Retina (tissue), 1 donor: ENCODE measurements around the gene AP3B1.
"Not testable (repeated sequence)": the region's sequence is repeated elsewhere in the genome, so short reads cannot be mapped to it uniquely, and the experiment has no call there.

Experiments used
- DNase-seq: peaks from one replicate; pipeline ENCODE4 v3.0.0-alpha.2; 2016

Gene AP3B1

DNA sequence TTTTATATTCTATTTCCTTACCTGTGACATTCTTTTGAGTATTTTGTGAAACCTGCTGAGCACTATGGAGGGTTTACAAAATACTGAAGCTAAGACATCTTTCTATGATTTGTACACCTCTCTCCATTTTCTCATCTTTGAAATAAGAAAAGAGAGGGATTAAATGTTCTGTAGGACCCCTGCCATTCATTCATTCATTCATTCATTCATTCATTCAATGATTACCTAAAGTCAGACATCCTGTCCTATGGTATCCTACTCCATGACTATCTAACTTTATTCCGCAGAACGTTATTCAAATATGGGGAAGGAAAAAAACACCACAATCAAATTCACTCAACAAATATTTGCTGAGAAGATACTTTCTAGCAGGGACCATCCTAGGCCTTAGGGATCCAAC is 51.4 kb downstream of the AP3B1 start:
- no peak for DNase-seq

GRCh38 chr5:78242001-78242400 is 52.5 kb downstream of the AP3B1 start:
- DNase-seq, result no peak

DNA sequence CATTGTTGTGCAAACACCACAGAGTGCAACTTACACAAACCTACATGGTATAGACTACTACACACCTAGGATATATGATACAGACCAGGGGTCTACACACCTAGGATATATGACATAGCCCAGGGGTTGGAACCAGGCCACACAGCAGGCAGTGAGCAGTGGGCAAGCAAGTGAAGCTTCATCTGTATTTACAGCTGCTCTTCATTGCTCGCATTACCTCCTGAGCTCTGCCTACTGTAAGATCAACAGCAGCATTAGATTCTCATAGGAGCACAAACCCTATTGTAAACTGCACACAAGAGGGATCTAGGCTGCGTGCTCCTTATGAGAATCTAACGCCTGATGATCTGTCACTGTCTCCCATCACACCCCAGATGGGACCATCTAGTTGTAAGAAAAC is 56.6 kb downstream of the AP3B1 start:
- no peak for DNase-seq

DNA sequence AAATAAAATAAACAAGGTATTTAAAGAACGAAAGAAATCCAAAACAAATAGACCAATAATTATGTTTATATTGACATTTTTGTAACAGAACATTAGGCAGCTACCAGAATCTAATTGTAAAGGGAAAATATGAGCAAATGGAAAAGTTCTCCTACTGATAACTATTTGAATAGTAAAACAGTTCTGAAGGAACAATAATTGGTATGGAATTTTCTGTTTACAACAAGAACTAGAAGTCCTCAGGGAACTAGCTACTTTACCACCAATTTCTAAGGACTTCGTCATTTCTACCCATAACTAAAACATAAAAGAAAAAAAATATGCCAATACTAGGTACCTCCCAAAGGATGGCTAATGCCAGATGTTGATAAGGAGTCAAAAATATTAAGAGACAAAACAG is 58.5 kb downstream of the AP3B1 start:
- no peak for DNase-seq

DNA sequence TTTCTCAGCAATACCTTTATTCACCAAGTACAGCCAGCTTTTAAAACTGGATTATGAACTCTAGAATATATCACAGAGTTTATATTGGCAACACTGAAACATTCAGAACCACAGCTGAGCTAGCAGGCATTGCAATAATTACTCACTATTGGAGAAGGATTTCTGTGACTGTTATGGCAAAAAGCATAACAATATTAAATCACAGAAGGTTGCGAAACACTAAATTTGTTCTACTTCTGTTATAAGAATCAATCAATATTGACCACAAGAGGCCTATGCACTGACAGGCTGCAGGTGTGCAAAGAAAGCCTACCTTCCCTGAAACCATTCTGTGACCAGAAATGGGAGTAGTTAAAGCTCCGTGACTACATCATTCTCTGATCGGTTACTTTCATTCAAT is 59.2 kb downstream of the AP3B1 start:
- no peak for DNase-seq

DNA sequence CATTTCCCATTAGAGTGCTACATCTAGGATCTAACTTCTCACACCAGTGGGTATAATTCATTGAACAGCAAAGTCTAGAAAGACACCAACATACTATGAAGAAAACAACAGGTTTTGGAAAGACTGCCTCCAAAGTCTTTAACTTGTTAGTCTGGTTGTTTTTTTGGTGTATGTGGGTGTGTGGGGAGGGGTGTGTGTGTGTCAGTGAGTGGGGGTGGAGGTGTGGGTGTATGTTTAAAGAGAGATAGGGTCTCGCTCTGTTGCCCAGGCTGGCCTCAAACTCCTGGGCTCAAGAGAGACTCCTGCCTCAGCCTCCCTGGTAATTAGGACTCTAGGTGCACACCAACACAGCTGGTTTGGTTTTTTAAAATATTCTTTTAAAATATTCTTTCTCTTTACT is 59.7 kb downstream of the AP3B1 start:
- no peak for DNase-seq

- no peak for DNase-seq
Observed at GRCh38 chr5:78232163-78232562, 62.3 kb downstream of the AP3B1 start.

DNA sequence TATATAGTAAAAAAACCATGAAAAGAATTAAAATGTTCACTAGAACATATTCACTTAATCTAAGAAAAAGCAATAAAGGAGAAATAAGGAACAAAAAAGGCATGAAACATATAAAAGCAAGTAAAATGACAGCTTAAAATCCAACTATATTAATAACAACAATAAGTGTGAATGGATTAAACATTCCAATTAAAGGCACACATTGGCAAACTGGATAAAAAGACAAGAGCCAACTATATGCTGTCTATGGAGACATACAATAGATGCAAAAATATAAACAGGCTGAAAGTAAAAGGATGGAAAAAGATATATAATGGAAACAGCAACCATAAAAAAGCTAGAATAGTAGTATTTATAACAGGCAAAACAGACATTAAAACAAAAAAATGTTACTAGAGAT is 70.1 kb downstream of the AP3B1 start:
- no peak for DNase-seq

DNA sequence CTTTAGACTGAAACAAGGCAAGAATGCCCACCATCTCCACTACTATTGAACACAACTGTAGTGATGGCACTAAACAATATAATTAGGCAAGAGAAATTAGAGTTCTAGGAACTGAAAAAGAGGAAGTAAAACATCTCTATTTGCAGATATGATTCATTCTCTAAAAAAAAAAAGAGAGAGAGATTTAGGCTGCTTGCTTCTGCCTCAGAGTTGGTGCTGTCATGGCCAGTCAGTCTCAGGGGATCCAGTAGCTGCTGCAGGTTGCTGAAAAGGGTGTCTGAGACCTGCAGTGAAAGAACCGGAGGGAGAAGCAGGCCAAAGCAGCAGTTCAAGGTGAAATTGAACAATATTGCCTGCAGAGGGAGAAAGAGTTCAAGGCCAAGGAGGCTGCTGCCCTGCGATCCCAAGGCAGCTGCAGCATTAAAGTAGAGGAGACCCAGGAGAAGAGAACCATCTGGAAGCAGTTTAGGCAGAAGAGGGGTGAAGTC is 72.5 kb downstream of the AP3B1 start:
- no peak for DNase-seq

DNA sequence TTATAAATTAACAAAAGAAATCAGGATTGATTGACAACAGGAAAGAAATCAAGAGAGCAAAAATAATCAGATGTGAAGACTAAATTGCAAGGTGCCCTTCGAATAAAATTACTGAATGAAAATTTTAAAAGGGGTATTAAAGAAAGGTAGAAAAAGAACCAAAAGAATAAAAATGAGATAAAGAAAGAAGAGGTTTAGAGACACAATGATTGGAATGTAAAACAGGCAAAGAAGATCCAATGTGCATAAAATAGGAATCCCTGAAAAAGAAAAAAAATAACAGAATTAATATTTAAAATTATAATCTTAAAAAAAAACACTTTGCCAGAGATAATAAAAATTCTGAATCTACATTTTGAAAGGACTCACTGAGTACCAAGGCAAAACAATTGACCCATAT is 73.0 kb downstream of the AP3B1 start:
- DNase-seq, result no peak

DNA sequence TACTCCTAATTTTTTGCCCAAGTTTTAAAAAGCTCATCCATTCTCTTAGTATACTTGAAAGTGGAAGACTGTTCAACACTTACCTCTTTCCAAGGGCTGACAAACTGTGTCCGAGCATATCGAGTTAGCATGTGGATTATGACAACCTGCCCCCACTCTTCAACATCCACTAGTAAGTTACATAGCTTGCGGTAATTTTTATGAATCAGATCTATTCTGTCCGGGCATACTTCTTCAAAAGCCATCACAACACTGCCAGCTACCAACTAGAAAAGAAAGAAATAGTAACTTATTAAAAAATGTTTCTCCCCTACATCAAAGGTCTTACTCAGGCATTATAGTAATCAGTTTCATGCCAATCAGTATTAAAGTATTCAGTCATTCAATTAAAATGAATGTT is 78.5 kb downstream of the AP3B1 start:
- DNase-seq, result no peak

- no peak for DNase-seq
Observed at GRCh38 chr5:78215565-78215964, 78.9 kb downstream of the AP3B1 start.

DNA sequence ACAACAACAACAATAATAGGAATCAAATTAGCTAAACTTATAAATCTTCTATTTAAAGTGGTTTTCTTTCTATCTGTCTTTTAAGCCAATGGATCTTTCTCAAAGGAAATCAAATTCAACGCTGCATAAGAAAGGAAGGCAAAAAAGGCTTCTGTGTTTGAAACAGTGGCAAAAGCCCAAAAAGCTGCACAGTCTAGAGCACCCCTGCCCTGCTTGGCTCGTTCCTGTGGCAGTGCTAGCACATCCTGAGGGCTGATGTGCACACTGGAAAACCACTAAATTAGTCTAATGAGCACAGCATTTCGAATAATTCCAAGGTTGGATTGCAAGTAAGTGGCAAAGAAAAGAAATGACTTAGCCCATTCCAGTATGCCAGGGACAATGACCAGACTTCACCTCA is 80.7 kb downstream of the AP3B1 start:
- no peak for DNase-seq

GRCh38 chr5:78211052-78211451 is 83.4 kb downstream of the AP3B1 start:
- DNase-seq, result no peak

DNA sequence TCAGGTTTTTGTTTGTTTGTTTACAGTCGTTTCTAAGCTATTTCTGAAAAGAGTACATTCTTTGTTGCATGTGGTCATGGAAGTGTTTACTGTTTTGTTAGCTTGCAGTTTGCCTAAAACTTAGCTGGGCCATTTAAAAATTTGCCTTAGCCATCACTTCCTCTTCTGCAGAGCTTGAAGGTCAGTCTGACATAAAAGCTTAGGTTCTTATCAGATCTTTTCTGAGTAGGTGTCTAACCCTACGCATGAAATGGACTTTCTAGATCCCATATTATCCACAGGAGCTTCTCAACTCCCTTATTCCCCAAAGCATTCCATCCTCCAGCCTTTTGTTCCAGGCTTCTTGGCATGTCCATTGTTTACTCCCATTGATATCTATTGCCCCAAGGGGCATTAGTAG is 90.3 kb downstream of the AP3B1 start:
- no peak for DNase-seq

DNA sequence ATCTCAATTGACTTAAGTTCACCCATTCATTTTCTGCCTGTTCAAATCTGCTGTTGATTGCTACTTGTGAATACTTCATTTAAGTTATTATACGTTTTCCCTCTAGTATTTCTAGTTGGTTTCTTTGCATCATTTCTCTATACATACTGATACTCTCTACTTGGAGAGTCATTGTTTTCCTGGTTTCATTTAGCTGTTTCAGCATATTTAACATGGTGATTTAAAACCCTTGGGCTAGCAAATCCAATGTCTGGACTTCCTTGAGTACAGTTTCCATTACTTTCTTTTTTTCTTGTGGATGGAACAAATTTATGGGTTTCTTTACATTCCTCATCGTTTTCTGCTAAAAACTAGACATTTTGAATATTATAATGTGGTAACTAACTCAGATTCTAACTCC is 90.7 kb downstream of the AP3B1 start:
- DNase-seq, result no peak

- DNase-seq, result no peak
Observed at GRCh38 chr5:78190402-78190801, 104.1 kb downstream of the AP3B1 start.

- DNase-seq, result not testable (repeated sequence)
Observed at GRCh38 chr5:78188681-78189080, 105.8 kb downstream of the AP3B1 start.

DNA sequence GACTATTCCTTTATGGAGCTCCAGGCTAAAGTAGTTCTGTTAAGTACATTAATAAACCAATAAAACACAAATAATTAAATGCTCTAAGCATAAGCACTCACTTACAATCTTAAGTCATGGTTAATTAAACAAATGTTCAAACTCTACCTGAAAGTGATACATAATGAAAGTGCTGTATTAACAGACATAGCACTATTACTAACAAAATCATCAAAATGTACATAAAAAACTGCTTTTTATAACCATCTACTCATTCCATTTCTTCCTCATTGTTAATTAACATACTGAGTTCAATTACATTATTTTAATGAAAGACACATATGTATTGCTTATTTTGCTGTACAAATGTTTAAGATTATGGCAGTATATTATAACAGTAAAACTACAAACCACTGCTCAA is 107.3 kb downstream of the AP3B1 start:
- DNase-seq, result no peak

DNA sequence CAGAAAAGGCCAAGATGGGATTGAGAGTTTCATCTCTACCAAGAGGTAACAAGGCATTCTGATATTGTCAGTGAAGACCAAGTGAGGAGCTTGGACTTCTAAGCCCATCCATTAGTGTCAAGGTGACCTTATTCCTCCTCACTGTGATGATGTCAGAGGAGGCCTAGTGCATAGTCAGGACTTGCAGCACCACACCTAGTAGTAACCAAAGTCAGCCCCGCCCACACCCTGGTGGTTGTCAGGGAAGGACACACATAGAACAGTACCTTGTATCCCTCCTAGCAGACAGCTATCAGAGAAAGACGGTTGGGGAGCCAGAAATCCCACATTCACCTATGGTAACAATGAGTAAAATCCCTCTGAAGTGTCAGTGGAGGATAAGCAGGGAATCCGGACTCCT is 111.7 kb downstream of the AP3B1 start:
- no peak for DNase-seq

- no peak for DNase-seq
Observed at GRCh38 chr5:78178356-78178755, 116.1 kb downstream of the AP3B1 start.

DNA sequence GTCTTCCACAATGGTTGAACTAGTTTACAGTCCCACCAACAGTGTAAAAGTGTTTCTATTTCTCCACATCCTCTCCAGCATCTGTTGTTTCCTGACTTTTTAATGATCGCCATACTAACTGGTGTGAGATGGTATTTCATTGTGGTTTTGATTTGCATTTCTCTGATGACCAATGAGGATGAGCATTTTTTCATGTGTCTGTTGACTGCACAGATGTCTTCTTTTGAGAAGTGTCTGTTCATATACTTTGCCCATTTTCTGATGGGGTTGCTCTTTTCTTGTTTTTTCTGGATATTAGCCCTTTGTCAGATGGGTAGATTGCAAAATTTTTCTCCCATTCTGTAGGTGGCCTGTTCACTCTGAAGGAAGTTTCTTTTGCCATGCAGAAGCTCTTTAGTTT is 124.2 kb downstream of the AP3B1 start:
- DNase-seq, result not testable (repeated sequence)

GRCh38 chr5:78162253-78162862 is 132.1 kb downstream of the AP3B1 start:
- peak; percentile 16 for DNase-seq

DNA sequence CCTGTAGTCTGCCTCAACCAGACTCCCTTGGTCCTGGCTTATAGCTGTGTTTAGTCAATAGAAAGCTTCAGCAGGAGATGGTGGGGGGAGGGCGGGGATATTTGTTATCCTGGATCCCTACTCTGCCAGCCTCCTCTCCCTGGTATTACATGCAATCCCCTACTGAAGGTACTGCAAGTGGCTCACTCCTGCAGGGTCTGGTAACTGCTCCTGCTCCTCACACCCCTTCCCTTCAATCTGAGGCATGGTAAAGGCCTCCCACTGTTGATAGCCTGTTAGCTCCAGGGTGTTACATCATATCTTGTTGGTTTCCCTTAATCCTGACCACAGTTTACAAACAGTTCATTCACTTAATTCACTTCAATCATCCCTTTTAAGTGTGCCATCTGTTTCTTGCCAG is 137.5 kb downstream of the AP3B1 start:
- no peak for DNase-seq

DNA sequence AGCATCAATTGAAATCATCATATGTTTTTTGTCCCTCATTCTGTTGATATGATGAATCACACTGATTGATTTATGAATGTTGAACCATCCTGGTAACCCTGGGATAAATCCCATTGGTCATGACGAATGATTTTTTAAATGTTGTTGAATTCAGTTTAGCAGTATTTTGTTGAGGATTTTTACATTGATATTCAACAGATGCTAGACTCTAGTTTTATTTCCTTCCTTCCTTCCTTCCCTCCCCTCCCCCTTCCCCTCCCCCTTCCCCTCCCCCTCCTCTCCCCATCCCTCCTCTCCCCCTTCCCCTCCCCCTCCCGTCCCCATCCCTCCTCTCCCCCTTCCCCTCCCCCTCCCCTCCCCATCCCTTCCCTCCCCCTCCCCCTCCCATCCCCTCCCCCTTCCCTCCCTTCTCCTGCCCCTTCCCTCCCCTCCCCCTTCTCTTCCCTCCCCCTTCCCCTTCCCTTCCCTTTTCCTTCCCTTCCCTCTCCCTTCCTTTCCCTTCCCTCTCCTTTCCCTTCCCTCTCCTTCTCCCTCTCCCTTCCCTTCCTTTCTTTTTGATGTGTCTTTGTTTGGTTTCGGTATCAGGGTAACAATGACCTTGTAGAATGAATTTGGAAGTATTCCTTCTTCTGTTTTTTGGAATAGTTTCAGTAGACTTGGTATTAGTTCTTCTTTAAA is 142.8 kb downstream of the AP3B1 start:
- no peak for DNase-seq
